Ureter (tissue), 1 donor: Measurements from ENCODE around the gene TOMM22. TPM values are rescaled to one million over a fixed set of nuclear protein-coding genes. Genes with fewer than 3 reads are reported as not detected.

Experiments
- DNase-seq: peaks from one replicate; pipeline ENCODE4 v3.0.0-alpha.2; 2020; ENCODE audit warnings: low spot score
- total RNA-seq: library from RNA; stranded (reverse); gene quantifications from one replicate; pipeline ENCODE4 v1.2.4, GENCODE V29; 2023
- donor health status: DM: yes; HTN: yes; CAD: no.

The TOMM22 gene
- total RNA-seq, 1 donor from 2014 or later: 76.8 TPM

DNA sequence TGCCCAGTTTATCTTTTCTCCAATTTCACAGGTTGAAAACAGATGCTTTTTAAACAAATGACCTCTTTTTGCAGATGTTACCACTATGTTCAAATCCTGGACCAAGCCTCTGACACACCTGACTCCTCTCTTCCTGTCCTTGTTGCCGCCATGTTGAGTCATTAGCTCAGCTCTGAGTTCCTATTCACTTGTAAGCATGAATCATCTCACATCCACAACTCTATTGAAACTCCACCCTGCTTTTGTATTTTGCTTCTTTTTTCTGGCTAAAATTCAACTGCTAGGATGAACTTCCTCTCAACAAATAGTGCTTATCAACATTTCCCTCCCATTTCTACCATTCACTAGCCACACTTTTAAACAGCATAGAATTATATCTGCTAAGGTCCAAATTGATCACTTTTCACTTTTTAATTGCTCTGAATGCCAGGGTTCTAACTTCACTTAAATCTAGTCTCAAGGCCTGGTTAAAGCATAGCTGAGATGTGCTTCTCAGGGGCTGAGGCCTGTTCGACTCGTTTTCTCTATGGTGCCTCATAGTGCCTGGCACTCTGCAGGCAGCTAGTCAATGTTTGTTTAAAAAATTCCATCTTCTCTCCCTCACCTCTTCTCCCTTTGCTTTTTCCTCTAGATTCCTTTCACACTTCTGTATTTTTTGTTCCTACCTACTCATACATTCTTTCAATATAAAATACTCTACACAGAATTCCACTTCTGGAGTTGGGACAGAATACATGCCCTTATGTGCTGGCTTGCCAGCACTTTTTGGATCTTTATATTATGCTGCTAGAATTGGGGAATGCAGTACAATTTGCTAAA is 15.1 kb downstream of the TOMM22 start:
- no peak for DNase-seq

DNA sequence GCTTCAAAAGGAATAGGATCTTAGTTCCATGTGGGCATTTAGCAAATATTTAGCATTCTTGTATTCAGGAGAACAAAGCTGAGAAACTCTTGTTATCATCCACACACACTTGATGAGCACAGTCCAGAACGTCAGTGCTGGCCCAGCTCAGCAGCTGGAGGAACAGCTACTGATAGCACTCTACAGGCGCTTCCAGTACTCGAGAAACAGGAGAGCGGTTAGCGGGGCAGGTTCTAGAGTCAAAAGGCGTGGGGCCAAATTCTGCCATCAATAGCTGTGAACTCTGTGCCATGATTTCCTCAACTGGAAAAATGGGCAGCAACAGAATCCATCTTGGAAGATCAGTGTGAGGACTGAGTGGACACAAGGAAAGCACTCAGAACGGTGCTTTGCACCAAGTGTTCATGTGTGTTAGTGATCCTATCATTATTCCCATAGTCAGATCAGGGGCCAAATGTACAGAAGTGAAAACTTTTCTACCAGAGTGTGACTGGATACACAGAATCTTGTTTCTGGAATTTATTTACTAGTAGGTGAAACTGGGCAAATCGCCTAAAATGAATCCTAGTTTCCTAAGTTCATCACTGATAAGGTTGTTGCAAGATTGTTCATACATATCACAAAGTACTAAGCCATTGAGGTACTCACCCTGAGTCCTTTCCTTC is 15.8 kb downstream of the TOMM22 start:
- DNase-seq: no peak

DNA sequence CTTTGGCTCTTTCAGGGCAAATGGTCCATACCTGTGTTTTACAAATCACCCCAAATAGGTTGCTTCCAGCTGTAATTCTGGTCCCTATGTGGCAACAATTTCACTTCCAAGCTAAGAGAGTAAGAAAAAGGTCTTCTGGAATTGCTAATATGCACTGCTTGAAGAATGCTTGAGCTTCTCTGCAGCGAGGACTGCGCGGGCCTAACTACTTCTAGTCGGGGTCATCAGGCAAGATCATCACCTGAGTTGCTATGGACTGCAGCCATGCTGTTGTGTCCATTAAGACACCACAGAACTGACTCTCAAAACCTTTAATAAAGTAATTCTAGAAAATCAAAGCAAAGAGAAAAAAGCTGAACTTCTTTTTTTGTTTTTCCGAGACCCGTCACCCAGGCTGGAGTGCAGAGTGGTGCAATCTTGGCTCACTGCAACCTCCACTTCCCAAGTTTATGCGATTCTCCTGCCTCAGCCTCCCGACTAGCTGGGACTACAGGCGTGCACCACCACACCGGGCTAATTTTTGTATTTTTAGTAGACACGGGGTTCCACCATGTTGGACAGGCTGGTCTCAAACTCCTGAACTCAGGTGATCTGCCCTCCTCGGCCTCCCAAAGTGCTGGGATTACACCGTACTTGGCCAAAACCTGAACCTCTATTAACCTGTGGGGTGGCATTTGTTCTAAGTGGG is 16.8 kb downstream of the TOMM22 start:
- no peak for DNase-seq

DNA sequence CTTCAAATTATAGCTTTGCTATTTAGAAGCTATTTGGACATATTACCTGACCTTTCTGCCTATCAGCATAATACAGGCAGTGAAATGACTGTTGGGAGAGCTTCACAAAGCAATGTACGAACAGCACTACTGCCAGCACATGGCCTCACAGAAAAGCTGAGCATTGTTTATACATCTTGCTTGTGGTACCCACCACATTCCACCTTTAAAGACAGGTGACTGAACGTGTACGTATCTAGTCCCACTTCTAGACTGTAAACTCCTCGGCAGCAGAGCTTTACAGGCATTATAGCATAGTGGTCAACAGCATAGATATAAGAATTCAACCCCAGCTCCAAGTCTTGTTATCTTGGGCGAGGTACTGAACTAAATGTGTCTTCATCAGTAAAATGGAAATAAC is 17.4 kb downstream of the TOMM22 start:
- no peak for DNase-seq

DNA sequence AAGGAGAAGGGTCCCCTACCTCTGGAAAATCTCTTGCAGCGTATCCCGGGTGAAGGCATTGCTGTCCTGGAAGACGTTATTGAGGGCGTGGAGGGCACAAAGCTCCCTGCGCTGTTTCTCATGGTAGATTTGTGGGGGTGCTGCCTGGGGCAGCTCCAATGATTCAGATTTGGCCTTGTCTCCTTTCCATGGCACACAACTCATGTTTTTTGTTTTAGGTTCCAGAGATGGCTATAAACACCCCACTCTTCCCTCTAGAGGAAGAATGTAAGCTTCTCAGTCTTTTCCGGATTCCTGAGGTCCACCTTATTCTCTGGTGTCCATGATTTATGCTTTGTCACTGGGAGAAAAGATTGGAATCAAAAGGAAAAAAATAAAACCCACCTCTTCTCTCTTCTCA is 18.0 kb downstream of the TOMM22 start:
- DNase-seq: no peak

DNA sequence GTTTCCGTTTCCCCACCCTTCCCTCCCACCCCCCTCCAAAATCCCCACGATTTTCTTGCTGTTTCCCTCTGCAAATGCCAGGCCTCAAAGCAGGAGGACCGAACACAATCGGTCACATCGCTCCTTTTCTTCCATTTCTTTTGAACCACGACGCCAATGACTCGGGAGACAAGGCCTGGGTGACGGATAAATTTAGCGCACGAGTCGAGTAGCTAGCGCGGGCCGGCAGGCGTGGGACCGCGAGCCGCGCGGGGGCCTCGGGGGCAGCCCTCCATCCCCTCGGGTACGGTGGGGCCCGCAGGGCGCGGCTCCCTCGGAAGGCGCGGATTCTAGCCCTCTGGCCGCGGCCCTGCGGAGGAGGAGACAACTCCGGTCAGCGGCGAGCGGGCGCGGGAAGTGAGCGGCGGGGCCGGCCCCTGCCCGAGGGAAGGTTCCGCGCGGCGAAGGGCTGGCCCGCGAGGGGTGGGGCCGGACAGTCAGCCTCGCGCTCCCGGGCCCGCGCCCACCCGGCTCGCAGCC is 18.6 kb downstream of the TOMM22 start:
- peak; percentile 65 for DNase-seq

DNA sequence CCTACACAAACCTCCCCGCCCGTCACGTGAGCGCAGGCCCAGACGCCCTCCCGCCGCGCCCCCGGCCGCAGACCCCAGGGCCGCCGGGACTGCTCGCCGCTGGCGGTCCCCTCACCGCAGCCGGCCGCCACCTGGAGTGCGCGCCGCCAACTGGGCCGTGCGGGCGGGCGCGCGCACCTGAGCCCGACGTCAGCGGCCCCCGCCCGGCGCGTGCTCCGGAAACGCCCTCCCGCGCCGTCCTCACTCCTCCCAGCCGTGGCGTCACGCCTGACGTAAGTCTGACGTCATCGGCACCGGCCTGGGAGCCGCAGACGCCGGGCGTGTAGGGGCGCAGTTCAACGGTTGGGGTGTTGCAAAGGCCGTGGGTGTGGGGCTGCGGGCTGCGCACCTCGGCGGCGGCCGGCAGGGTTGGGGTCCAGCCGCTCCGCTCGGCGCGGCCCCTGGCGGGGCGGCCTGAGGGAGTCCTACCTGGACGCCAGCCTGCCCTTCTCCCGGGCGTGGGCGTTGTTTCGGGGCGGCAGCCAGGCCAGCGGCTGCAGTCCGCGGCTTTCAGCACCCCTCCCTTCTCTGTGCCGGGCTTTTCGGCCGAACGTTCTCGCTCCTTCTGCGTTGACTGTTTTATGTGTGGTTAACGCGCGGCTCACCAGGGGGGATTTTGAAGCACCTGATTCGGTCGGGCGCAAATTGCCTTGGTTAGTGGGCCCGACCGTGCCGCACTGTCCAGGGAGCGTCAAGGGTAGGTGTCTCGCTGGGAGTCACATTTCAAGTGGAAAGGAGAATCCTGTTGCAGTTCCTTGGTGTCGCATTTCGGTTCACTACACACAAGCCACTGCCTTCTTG is 19.3 kb downstream of the TOMM22 start, which contains the start of gene JOSD1:
Gene JOSD1 (minus strand): TSS at position 155 of the 840 bp plus-strand sequence. CDS start 956 bp downstream, outside the sequence.
- peak; percentile 96 for DNase-seq

DNA sequence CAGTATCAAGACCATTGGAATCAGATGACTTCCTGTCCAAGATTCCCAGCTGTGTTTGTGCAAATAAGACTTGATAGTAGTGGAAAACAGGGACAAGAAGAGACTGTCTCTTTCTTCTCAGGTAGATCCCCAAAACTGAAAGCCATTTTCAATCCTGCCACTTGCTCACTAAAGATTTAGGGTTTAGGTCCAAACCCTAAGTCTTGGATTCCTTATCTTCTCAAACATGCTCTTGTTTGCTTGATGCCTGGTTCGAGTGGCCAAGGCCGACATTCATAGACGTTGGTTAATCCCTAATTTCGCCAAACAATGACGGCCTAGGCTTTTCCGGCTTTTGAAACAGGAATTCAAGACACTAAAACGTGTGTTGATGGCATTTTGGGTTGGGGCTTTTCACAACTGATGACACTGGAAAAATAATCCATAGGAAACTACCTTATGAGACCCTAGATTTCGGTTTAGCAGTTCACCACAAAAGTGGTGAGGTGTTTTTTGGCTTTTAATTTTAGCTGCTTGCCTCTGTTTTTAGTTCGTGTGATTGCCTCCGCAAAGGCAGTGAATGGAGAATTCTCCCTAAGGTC is 23.0 kb downstream of the TOMM22 start:
- no peak for DNase-seq

DNA sequence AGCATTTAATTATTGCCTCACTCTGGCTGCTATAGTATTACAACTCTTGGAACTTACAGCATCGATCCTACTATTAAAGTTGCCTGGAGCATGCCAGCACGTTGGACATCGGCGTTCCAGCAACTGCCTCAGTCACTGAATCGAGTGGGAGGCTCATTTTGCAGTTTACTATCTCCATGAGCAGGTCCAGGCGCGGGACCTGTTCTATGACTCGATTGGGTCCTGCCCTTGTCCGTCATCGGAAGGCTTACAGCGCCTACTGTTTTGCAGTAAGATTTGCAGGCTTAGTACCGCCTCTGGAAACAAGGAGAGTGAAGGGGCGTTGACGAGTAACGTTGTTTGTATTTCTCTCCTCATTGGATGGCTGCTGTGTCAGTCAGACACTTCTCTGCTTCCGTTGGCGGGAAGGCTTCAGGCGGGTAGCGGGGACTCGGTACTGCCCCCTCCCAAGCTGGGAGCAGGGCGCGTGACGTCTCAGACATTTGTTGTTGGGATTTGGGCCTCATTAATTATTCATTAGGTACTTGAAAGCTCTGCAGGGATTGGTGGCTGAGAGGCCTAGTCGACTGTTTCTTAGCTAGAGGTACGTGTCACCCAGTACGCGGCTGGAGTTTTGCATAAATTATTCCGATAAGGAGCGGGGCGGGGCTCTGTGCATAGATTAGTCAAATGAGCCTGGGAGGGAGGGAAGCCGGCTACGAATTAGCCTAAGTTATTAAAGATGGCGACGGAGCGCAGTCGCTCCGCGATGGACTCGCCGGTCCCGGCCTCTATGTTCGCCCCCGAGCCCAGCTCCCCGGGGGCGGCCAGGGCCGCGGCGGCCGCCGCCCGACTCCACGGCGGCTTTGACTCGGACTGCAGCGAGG is 23.7 kb downstream of the TOMM22 start, which contains the start of gene GTPBP1:
Gene GTPBP1 (plus strand): TSS at position 710 of the 866 bp plus-strand sequence. CDS start 12 bp downstream, at position 722.
- peak; percentile 99 for DNase-seq

DNA sequence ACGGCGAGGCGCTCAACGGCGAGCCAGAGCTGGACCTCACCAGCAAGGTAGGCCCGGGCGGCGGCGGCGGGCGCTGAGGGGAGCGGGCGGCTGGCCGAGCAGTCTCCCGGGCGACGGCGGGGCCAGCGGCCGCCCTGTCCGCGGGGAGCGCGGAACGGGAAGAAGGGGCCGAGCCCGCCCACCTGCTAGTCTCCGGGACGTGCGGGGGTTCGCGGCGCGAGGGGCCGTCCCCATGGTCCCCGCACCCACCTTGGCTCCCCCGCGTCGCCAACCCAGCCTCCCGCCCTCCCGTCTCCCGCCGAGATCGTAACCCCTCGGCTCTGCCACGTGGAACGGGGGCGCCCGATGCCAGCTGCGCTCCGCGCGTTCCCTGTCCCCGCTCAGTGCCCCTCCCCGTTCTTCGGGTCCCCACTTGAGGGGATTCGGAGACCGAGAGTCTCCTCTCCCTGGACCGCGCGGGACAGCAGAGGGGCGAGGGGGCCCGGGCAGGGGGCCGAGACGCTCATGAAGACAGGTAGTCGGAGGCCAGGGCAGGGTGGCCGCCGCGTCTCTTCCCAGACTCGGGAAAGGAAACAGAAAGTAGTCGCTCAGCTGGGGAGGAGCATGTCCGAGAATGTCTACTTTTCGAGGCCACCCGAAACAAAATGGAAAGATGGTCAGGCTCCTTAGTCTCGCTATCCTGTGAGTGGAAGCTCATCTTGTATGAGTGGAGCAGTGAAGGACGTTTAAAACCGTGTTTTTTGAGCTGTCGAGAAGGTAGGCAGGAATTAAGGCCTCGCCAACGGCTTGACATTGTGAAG is 24.5 kb downstream of the TOMM22 start:
- peak; percentile 64 for DNase-seq

DNA sequence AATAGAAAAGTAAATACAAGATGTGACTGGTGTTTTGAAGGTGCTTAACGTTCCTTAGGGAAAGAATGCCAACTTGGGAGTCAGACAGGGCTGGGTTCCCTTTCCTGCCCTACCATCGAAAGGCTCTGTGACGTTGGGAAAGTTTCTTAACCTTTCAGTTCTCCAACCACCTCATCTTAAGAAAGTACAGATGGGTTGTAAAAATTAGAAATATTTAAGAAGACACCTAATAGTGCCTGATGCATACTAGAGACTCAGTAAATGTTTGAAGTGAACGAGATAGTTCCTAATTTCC is 25.1 kb downstream of the TOMM22 start:
- no peak for DNase-seq

DNA sequence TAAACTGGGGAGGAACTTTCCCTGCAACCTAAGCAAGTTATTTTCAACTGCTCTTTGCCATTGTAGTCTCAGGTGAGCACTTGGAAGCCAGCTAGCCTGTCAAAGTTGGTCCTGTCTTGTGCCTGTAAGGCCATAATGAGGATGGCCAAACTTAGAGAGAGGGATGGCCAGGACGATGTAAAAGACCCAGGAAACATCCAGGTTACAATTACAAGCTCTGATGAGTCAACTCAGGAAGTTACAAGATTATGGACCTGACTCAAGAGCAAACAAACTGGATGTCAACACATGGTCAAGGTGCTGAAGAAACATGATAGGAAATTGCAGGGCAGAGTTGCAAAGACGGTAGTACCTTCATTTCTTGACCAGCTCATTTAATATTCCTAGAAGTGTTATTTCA is 25.6 kb downstream of the TOMM22 start:
- DNase-seq: no peak

DNA sequence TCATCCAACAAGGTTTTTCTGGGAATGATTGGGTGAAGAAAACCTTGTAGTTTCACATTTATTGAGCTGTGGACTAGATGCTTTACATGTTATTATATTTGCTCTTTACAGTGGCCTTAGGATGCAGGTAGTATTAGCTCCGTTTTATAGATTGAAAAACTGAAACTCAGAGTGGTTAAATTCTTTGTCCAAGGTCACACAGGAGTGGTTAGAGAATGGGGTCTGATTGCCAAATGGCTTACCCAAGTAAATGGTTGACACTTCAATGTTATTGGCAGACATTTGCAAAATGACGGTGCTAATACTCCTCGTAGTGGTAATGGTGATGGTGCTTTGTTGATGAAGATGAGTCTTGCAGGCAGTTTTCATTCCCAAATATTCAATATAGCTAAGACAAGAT is 26.2 kb downstream of the TOMM22 start:
- no peak for DNase-seq

DNA sequence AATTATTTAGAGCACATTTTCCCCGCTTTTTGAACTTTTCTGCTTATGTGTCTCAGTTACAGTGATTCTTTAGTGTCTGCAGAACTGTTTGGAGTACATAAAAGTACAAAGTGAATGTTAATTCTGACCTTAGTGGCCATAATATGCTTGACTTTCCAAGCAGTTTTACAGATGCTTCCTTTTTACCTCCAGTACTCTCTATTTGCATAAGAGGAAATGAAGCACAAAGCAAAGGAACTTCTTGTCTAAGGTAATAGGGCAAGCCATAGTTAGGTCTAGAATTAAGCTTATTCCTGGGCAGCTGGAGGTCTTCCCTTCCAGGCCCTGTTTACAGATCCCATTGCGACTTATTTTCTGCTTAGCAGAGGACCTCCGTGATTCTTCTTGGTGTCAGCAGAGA is 27.5 kb downstream of the TOMM22 start:
- no peak for DNase-seq

DNA sequence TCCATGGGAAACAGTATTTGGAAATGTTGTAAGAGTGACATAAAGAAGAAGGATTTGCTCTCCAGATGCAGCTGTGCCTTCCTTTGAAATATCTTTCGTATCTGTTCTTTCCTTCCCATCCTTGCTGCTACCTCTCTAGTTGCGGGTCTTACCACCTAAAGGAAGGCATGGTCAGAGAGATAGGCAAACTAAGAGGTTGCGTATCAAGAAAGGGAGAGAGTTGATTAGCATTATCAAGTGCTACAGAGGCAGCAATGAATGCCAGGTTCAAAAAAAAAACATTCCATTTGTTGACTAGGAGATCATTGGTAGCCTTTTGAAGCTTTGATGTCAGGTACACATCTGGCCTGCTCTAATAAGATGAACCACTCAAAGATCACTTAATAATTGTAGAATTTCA is 28.6 kb downstream of the TOMM22 start:
- no peak for DNase-seq

DNA sequence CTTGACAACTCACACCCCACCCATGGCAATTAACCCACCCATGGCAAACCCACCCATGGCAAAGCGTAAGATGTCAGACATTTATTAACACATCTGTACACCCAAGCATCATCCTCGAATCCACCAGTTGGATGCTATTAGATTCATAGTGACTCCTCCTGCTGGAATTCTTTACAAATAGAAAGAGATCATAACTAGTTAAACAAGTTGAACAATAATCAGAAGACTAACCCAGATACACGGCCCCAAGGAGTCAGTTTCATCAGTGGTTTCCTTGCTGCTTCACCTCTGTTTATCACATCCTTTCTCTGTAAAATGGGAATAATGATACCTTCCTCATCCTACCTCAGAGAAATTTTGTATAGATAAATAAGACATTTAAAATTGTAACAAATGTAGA is 29.1 kb downstream of the TOMM22 start:
- no peak for DNase-seq

DNA sequence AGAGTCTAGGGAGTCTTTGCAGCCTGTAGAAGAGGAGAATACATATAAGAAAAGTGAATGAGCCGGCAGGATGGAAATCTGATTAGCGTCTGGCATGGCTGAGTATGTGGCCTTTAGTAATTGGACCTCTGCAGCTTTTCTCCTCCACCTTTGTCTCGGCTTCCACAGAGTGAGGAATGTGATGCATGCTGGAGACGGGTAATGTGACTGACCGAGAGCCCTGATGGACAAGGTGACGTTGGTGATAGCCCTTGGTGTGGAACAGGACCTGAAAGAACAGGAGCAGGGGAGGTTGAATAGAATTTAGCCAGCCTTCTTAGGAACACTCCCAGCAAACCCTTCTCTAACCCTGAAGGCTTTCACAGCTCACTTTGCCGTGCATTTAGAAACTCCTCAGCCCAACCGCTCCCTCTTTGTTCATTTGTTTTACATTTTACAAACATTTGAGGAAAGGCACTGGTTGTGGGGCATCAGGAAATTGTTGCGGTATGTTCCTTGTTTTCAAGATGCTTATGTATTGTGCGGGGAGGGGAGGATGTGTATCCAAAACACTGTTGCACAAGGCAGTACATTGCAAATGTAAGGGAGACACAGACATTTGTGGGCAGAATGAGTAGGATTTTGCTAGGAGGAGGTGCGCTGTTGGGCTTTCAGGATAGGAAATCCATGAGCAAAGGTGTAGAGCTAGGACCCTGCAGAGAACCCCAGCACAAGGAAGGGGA is 30.9 kb downstream of the TOMM22 start:
- no peak for DNase-seq

DNA sequence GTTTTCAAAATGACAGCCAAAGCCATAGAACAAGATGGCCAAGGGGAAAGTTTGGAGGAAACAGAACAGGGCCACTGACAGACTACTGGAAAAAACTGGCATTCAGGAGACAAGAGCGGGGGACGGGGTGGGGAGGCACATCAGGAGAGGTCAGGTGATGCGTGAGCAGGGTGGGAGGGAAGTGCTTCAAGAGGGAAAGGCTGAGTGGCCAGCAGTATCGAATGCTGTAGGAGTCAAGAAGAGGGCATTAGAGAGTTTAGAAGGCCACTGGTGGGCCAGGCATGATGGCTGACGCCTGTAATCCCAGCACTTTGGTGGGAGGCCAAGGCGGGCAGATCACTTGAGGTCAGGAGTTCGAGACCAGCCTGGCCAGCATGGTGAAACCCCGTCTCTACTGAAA is 32.2 kb downstream of the TOMM22 start:
- DNase-seq: no peak
